ENCODE data around the gene TNFRSF14. TPM values are rescaled to one million over a fixed set of nuclear protein-coding genes. Genes with fewer than 3 reads are reported as not detected.

Gene TNFRSF14
- total and polyA plus RNA-seq, 2 of the 13 experiments (the other 11 are each of a cell fraction or from before 2014, with no cell fraction given) = 11.9 to 49.9 TPM

DNA sequence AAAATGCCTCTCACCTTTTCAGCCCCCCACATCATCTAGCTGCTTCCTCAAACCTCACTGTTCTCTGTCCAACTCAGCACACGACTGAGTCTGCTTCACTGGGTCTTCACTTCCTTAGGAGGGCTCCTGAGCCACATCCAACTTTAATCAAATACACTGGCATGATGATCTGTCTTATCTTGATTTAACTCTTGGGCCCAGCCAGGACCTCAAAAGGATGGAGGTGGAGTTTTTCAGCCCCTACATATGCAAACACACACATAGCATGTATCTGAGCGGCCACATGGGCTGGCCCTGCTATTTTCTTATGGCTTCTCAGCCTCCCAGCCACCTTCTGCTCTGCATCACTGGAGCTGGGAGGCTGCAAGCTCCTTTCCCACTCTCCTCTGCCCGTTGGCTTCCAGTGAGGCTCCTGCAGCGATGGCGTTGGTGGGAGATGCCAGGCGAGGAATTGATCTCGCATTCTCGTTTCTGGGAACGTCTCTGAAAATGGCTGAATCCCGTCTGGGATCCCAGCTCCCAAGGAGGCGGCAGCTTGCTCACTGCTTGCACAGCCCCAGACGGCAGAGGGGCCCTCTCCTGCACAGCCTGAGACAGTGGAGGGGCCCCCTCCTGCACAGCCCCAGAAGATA, 28.6 kb downstream of the TNFRSF14 start (continued):
- TF ChIP-seq CTCF (CRISPR knock-in tag; IDR thresholded peaks at IDR 0.05) = no peak

GRCh38 chr1:2585318-2586092, 29.3 kb downstream of the TNFRSF14 start:
- no peaks in the 10 kb centered on the region for H4K20me1 ChIP-seq (ENCODE audit: insufficient read depth, low read length)
- peak overlapping the region; percentile 86 for H3K27ac ChIP-seq (ENCODE audit: extremely low read length, insufficient read depth, low read length)
- H3K27me3 ChIP-seq (ENCODE audit: control insufficient read depth in 1 of 2, insufficient read depth in 2 of 2, low read length in 2 of 2) = no peaks in the 10 kb centered on the region
- peak overlapping the region; percentile 87 for H3K9ac ChIP-seq (ENCODE audit: insufficient read depth, low read depth, low read length)
- H3K4me2 ChIP-seq (ENCODE audit: low read depth, low read length) = peak overlapping the region; percentile 96
- H3K9me3 ChIP-seq (ENCODE audit: low read length) = no peaks in the 10 kb centered on the region
- intact Hi-C loops (cut with micrococcal nuclease; ENCODE audit: unreplicated experiment) = loop anchor here (10.0 kb wide), 1 partner anchor 49 kb away; the partner anchor contains the start of gene MMEL1
- H3K79me2 ChIP-seq (ENCODE audit: insufficient read depth, low read length) = no peaks in the 10 kb centered on the region
- CTCF ChIA-PET (ENCODE audit: low intra/inter-chr PET ratio, low total read pairs) = no interaction called here
- FAIRE-seq = no peak
- H3K4me3 ChIP-seq (replicated peaks in 1 of 3; ENCODE audit: insufficient read depth in 1 of 3, low read depth in 2 of 3, low read length in 3 of 3) = peak overlapping the region; percentile 79 to 95 (median 90); a peak in 5 of 6 replicates
- WGBS (ENCODE audit: low lambda C conversion rate) = 2% methylated on average over 7 of the region's 28 CpGs
- in situ Hi-C loops (cut with HindIII; ENCODE audit: extremely low pct_ligation_motif_present, low pct_unique_long_range_greater_than_20kb) = no loop called here
- H3K36me3 ChIP-seq (replicated peaks in 1 of 2; ENCODE audit: control insufficient read depth in 1 of 2, insufficient read depth in 2 of 2, low read length in 2 of 2) = no peaks in the 10 kb centered on the region
- peaks cover 55% of the 10 kb centered on the region for H3K4me1 ChIP-seq (ENCODE audit: insufficient read depth, low read length)
- TSS peak; percentile 77 for BruUV-seq (replicated peaks)
- peak; percentile 63 for DNase-seq (ENCODE audit: low spot score)
- ATAC-seq = peak; percentile 52
- POLR2A ChIA-PET = interaction anchor here (0.6 to 2.7 kb wide), 12 partner anchors 7 to 194 kb away, joined by 3 to 21 read pairs (median 5); partner anchors contain the start of genes MMEL1, MORN1, PANK4 and PEX10
- H2AFZ ChIP-seq (ENCODE audit: low read length) = no peak overlapping the region
- TF ChIP-seq, protein P1, sequence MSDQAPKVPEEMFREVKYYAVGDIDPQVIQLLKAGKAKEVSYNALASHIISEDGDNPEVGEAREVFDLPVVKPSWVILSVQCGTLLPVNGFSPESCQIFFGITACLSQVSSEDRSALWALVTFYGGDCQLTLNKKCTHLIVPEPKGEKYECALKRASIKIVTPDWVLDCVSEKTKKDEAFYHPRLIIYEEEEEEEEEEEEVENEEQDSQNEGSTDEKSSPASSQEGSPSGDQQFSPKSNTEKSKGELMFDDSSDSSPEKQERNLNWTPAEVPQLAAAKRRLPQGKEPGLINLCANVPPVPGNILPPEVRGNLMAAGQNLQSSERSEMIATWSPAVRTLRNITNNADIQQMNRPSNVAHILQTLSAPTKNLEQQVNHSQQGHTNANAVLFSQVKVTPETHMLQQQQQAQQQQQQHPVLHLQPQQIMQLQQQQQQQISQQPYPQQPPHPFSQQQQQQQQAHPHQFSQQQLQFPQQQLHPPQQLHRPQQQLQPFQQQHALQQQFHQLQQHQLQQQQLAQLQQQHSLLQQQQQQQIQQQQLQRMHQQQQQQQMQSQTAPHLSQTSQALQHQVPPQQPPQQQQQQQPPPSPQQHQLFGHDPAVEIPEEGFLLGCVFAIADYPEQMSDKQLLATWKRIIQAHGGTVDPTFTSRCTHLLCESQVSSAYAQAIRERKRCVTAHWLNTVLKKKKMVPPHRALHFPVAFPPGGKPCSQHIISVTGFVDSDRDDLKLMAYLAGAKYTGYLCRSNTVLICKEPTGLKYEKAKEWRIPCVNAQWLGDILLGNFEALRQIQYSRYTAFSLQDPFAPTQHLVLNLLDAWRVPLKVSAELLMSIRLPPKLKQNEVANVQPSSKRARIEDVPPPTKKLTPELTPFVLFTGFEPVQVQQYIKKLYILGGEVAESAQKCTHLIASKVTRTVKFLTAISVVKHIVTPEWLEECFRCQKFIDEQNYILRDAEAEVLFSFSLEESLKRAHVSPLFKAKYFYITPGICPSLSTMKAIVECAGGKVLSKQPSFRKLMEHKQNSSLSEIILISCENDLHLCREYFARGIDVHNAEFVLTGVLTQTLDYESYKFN (CRISPR knock-in tag; conservative IDR thresholded peaks at IDR 0.05) = peak; percentile 37; the same call in 1 of the 2 replicates
- TF ChIP-seq ZNF281 (CRISPR knock-in tag; IDR thresholded peaks at IDR 0.05; ENCODE audit: borderline replicate concordance) (0 out of 2 replicates have a peak, but pooled peaks have one; percentile 25), ETV5 (CRISPR knock-in tag; IDR thresholded peaks at IDR 0.05; ENCODE audit: borderline replicate concordance) (peak; percentile 42), E2F2 (CRISPR knock-in tag; IDR thresholded peaks at IDR 0.05; ENCODE audit: borderline replicate concordance) (no peak), CENPBD1 (CRISPR knock-in tag; IDR thresholded peaks at IDR 0.05; ENCODE audit: borderline replicate concordance, low read depth) (no peak)
- TF ChIP-seq, protein P2, sequence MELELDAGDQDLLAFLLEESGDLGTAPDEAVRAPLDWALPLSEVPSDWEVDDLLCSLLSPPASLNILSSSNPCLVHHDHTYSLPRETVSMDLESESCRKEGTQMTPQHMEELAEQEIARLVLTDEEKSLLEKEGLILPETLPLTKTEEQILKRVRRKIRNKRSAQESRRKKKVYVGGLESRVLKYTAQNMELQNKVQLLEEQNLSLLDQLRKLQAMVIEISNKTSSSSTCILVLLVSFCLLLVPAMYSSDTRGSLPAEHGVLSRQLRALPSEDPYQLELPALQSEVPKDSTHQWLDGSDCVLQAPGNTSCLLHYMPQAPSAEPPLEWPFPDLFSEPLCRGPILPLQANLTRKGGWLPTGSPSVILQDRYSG (CRISPR knock-in tag; IDR thresholded peaks at IDR 0.05) = no peak

Measured in HepG2 (cell line).